KOPT-K1 (cell line): ENCODE data around the gene PIP5K1A.
A peak's percentile ranks its signal among the peaks of the same experiment; 100 is the strongest.

Experiments
- H3K27ac ChIP-seq: fragments of 200-600 bp; sonication (generic); 2 replicates; pipeline ENCODE4 v1.5.1; 2016; ENCODE audit warnings: antibody characterized with exemption, mild to moderate bottlenecking, low read depth, low read length; ENCODE audit not compliant: poor library complexity, severe bottlenecking
- H3K36me3 ChIP-seq: fragments of 200-600 bp; sonication (generic); 2 replicates; pipeline ENCODE4 v1.5.1; 2017; ENCODE audit warnings: antibody characterized with exemption, mild to moderate bottlenecking, low read length, moderate library complexity; ENCODE audit not compliant: insufficient read depth
- H3K9me3 ChIP-seq: fragments of 200-600 bp; sonication (generic); 2 replicates; pipeline ENCODE4 v1.5.1; 2017; ENCODE audit warnings: antibody characterized with exemption, low read length, mild to moderate bottlenecking; ENCODE audit not compliant: insufficient read depth, poor library complexity, severe bottlenecking

Gene PIP5K1A

GRCh38 chr1:151211972-151212705 is 13.8 kb downstream of the PIP5K1A start:
- H3K36me3 ChIP-seq, result peaks cover 83% of the 10 kb centered on the region
- no peaks in the 10 kb centered on the region for H3K9me3 ChIP-seq
- no peak overlapping the region for H3K27ac ChIP-seq

- H3K36me3 ChIP-seq, result peaks cover 78% of the 10 kb centered on the region
- no peak overlapping the region for H3K27ac ChIP-seq
- no peaks in the 10 kb centered on the region for H3K9me3 ChIP-seq
These were observed 15.2 kb downstream of the PIP5K1A start for GRCh38 chr1:151213560-151213959.

GRCh38 chr1:151221616-151222015 is 23.3 kb downstream of the PIP5K1A start:
- no peak overlapping the region for H3K27ac ChIP-seq
- H3K9me3 ChIP-seq, result no peaks in the 10 kb centered on the region
- H3K36me3 ChIP-seq, result peaks cover 79% of the 10 kb centered on the region

GRCh38 chr1:151222130-151222529 is 23.8 kb downstream of the PIP5K1A start:
- peaks cover 84% of the 10 kb centered on the region for H3K36me3 ChIP-seq
- no peaks in the 10 kb centered on the region for H3K9me3 ChIP-seq
- no peak overlapping the region for H3K27ac ChIP-seq

GRCh38 chr1:151235235-151235634 is 36.9 kb downstream of the PIP5K1A start:
- Histone ChIP-seq H3K27ac (no peak overlapping the region), H3K9me3 (no peaks in the 10 kb centered on the region), H3K36me3 (peaks cover 100% of the 10 kb centered on the region)

- H3K27ac ChIP-seq, result no peak overlapping the region
- H3K36me3 ChIP-seq, result peaks cover 100% of the 10 kb centered on the region
- no peaks in the 10 kb centered on the region for H3K9me3 ChIP-seq
These were observed 39.5 kb downstream of the PIP5K1A start for GRCh38 chr1:151237678-151238466.

GRCh38 chr1:151238467-151238739 is 40.1 kb downstream of the PIP5K1A start:
- H3K9me3 ChIP-seq, result no peaks in the 10 kb centered on the region
- H3K36me3 ChIP-seq, result peaks cover 100% of the 10 kb centered on the region
- no peak overlapping the region for H3K27ac ChIP-seq

- Histone ChIP-seq H3K27ac (no peak overlapping the region), H3K9me3 (no peaks in the 10 kb centered on the region), H3K36me3 (peaks cover 100% of the 10 kb centered on the region)
These were observed 44.1 kb downstream of the PIP5K1A start for GRCh38 chr1:151242442-151242841.

GRCh38 chr1:151243683-151244216 is 45.4 kb downstream of the PIP5K1A start:
- Histone ChIP-seq H3K36me3 (peaks cover 100% of the 10 kb centered on the region), H3K27ac (no peak overlapping the region)

GRCh38 chr1:151246786-151247185 is 48.4 kb downstream of the PIP5K1A start:
- Histone ChIP-seq H3K36me3 (peaks cover 88% of the 10 kb centered on the region), H3K27ac (no peak overlapping the region), H3K9me3 (no peaks in the 10 kb centered on the region)

More at GRCh38 chr1:151243683-151244216, 45.4 kb downstream of the PIP5K1A start:
- H3K9me3 ChIP-seq, result no peaks in the 10 kb centered on the region

- Histone ChIP-seq H3K36me3 (peaks cover 38% of the 10 kb centered on the region), H3K9me3 (no peaks in the 10 kb centered on the region), H3K27ac (no peak overlapping the region)
These were observed 53.5 kb downstream of the PIP5K1A start for GRCh38 chr1:151251656-151252470.

GRCh38 chr1:151254217-151255213 is 56.2 kb downstream of the PIP5K1A start, which contains the start of gene PSMD4:
TSS of gene PSMD4 (plus strand) at chr1:151254734. CDS start at chr1:151254783, 49 bp downstream.
- Histone ChIP-seq H3K9me3 (no peaks in the 10 kb centered on the region), H3K27ac (peak within 1 kb of the TSS; percentile 64), H3K36me3 (peaks cover 12% of the 10 kb centered on the region; the same call in 1 of the 2 replicates)

GRCh38 chr1:151255381-151255780 is 57.0 kb downstream of the PIP5K1A start:
- Histone ChIP-seq H3K27ac (peak overlapping the region; percentile 64), H3K36me3 (peaks cover 4% of the 10 kb centered on the region; the same call in 1 of the 2 replicates)

GRCh38 chr1:151259351-151259750 is 61.0 kb downstream of the PIP5K1A start:
- peaks cover 25% of the 10 kb centered on the region for H3K36me3 ChIP-seq
- no peak overlapping the region for H3K27ac ChIP-seq
- H3K9me3 ChIP-seq, result no peaks in the 10 kb centered on the region

More at GRCh38 chr1:151255381-151255780, 57.0 kb downstream of the PIP5K1A start:
- no peaks in the 10 kb centered on the region for H3K9me3 ChIP-seq
